Liver (tissue), 9 donors: ENCODE measurements around the gene EXOC4. TPM values are rescaled to one million over a fixed set of nuclear protein-coding genes. Genes with fewer than 3 reads are reported as not detected.

ENCODE experiments used
- DNase-seq: peaks from one replicate; pipeline ENCODE4 v3.0.0-alpha.2; 2017; ENCODE audit warnings: low spot score
- H3K27ac ChIP-seq, 2 donors: one replicate each; pipeline ENCODE4 v1.7.0; 2013; ENCODE audit warnings: inconsistent platforms in 2 of 2, low read length in 2 of 2, control low read depth in 1 of 2, low read depth in 1 of 2, mild to moderate bottlenecking in 1 of 2
- H3K27me3 ChIP-seq, 4 donors: one replicate each; pipeline versions ENCODE4 v1.6.1 to v1.7.0; 2013; ENCODE audit warnings: low read length in 3 of 4, inconsistent platforms in 1 of 4, mild to moderate bottlenecking in 1 of 4, moderate library complexity in 1 of 4; ENCODE audit not compliant: control insufficient read depth in 4 of 4, insufficient read depth in 4 of 4
- H3K36me3 ChIP-seq, 4 donors: one replicate each; pipeline versions ENCODE4 v1.6.1 to v1.7.0; 2013; ENCODE audit warnings: low read length in 3 of 4, mild to moderate bottlenecking in 3 of 4, low read depth in 1 of 4, moderate library complexity in 1 of 4; ENCODE audit not compliant: control insufficient read depth in 4 of 4, insufficient read depth in 3 of 4
- H3K4me1 ChIP-seq, 4 donors: one replicate each; pipeline versions ENCODE4 v1.6.1 to v1.7.0; 2013; ENCODE audit warnings: low read length in 3 of 4, mild to moderate bottlenecking in 3 of 4, moderate library complexity in 1 of 4; ENCODE audit not compliant: control insufficient read depth in 4 of 4, insufficient read depth in 4 of 4
- H3K4me3 ChIP-seq, 3 donors: one replicate each; pipeline versions ENCODE4 v1.6.1 to v1.7.0; 2013; ENCODE audit warnings: low read length in 3 of 3, control low read depth in 1 of 3, low read depth in 1 of 3, mild to moderate bottlenecking in 1 of 3
- H3K9ac ChIP-seq, 2 donors: one replicate each; pipeline ENCODE4 v1.7.0; 2013; ENCODE audit warnings: low read length in 2 of 2, mild to moderate bottlenecking in 2 of 2, moderate library complexity in 2 of 2, control low read depth in 1 of 2, low read depth in 1 of 2
- H3K9me3 ChIP-seq, 4 donors: one replicate each; pipeline versions ENCODE4 v1.6.1 to v1.7.0; 2013; ENCODE audit warnings: low read length in 3 of 4; ENCODE audit not compliant: control insufficient read depth in 4 of 4
- ATF3 ChIP-seq: IDR thresholded peaks from 2 replicates; pipeline ENCODE4 v1.6.1; 2016; ENCODE audit warnings: antibody characterized with exemption
- EGR1 ChIP-seq, 2 donors: IDR thresholded peaks; 2 replicates each; pipeline ENCODE4 v1.6.1; 2016 to 2018; ENCODE audit warnings: antibody characterized with exemption in 2 of 2, low read depth in 2 of 2
- FOXA1 ChIP-seq: IDR thresholded peaks from 2 replicates; pipeline ENCODE4 v1.6.1; 2016; ENCODE audit warnings: antibody characterized with exemption
- FOXA2 ChIP-seq: IDR thresholded peaks from 2 replicates; pipeline ENCODE4 v1.6.1; 2016; ENCODE audit warnings: antibody characterized with exemption
- HNF4A ChIP-seq, 2 donors: conservative IDR thresholded peaks; 2 replicates each; pipeline ENCODE4 v1.6.1; 2016; ENCODE audit warnings: antibody characterized with exemption in 2 of 2, mild to moderate bottlenecking in 2 of 2
- HNF4G ChIP-seq: IDR thresholded peaks from 2 replicates; pipeline ENCODE4 v1.6.1; 2016; ENCODE audit warnings: antibody characterized with exemption
- JUND ChIP-seq, 2 donors: IDR thresholded peaks; 2 replicates each; pipeline ENCODE4 v1.6.1; 2016; ENCODE audit warnings: antibody characterized with exemption in 2 of 2
- RAD21 ChIP-seq, 2 donors: IDR thresholded peaks; 2 replicates each; pipeline ENCODE4 v1.6.1; 2016; ENCODE audit warnings: antibody characterized with exemption in 2 of 2, mild to moderate bottlenecking in 2 of 2
- REST ChIP-seq: IDR thresholded peaks from 2 replicates; pipeline ENCODE4 v1.6.1; 2016; ENCODE audit warnings: antibody characterized with exemption, mild to moderate bottlenecking
- RXRA ChIP-seq, 2 donors: IDR thresholded peaks; 2 replicates each; pipeline ENCODE4 v1.6.1; 2017 to 2018; ENCODE audit warnings: antibody characterized with exemption in 2 of 2, mild to moderate bottlenecking in 1 of 2
- SP1 ChIP-seq: IDR thresholded peaks from 2 replicates; pipeline ENCODE4 v1.6.1; 2018; ENCODE audit warnings: antibody characterized with exemption, mild to moderate bottlenecking
- TAF1 ChIP-seq: conservative IDR thresholded peaks from 2 replicates; pipeline ENCODE4 v1.6.1; 2016; ENCODE audit warnings: antibody characterized with exemption, mild to moderate bottlenecking
- YY1 ChIP-seq: IDR thresholded peaks from 2 replicates; pipeline ENCODE4 v1.6.1; 2016; ENCODE audit warnings: antibody characterized with exemption, mild to moderate bottlenecking
- ZBTB33 ChIP-seq: IDR thresholded peaks from 2 replicates; pipeline ENCODE4 v1.6.1; 2016; ENCODE audit warnings: antibody characterized with exemption
- WGBS: extraction: QIAGEN DNeasy Blood & Tissue Kit; methylation state at CpG from one replicate; pipeline ENCODE4 v1.1.7; 2013; 5-methylcytosine and 5-hydroxymethylcytosine counted together
- polyA plus RNA-seq, 2 donors: library from polyadenylated mRNA; stranded (reverse) in 1 of 2; unstranded in 1 of 2; fragments of 200-250 nt in 1 of 2; fragments of >200 nt in 1 of 2; fragmentation: Nextera tagmentation in 1 of 2; extraction: Ambion mirVana in 1 of 2; gene quantifications; one replicate each; pipeline versions ENCODE4 v1.2.1 to v1.2.3, GENCODE V29; 2013 to 2015
- total RNA-seq, 2 donors: library from RNA; depleted of rRNA; stranded (reverse); fragments of >200 nt; gene quantifications; one replicate each; pipeline ENCODE4 v1.2.3, GENCODE V29; 2014
- TF ChIP-seq, protein P1 (sequence below): fragments of 150-350 bp; IDR thresholded peaks from 2 replicates; pipeline ENCODE4 v1.5.1; 2017; ENCODE audit warnings: improper control_type of control experiment, low read depth, low read length; ENCODE audit not compliant: missing input control
- TF ChIP-seq, protein P2 (sequence below): IDR thresholded peaks from 2 replicates; pipeline ENCODE4 v1.6.1; 2016; ENCODE audit warnings: antibody characterized with exemption
- donor health status: healthy.
- donor health status: healthy.
- donor health status: healthy.
- donor health status: healthy.
- donor health status: healthy.

Gene EXOC4
- total and polyA plus RNA-seq, 4 donors = 9.5 to 55.9 (median 23.6) TPM

GRCh38 chr7:133437544-133437943, 184.7 kb downstream of the EXOC4 start:
- DNase-seq = no peak

More at GRCh38 chr7:133437544-133437943, 184.7 kb downstream of the EXOC4 start:
- Histone ChIP-seq H3K27ac (no peak overlapping the region), H3K4me1 (no peaks in the 10 kb centered on the region), H3K27me3 (no peaks in the 10 kb centered on the region), H3K9ac (no peak overlapping the region), H3K4me3 (no peak overlapping the region), H3K9me3 (no peaks in the 10 kb centered on the region), H3K36me3 (no peaks in the 10 kb centered on the region)
- WGBS = 92% methylated on average over 4 of the region's 4 CpGs
- TF ChIP-seq EGR1 (IDR thresholded peaks at IDR 0.05; ENCODE audit: low read depth in 2 of 2) = no peak
- TF ChIP-seq YY1 = no peak
- TF ChIP-seq, protein P1, sequence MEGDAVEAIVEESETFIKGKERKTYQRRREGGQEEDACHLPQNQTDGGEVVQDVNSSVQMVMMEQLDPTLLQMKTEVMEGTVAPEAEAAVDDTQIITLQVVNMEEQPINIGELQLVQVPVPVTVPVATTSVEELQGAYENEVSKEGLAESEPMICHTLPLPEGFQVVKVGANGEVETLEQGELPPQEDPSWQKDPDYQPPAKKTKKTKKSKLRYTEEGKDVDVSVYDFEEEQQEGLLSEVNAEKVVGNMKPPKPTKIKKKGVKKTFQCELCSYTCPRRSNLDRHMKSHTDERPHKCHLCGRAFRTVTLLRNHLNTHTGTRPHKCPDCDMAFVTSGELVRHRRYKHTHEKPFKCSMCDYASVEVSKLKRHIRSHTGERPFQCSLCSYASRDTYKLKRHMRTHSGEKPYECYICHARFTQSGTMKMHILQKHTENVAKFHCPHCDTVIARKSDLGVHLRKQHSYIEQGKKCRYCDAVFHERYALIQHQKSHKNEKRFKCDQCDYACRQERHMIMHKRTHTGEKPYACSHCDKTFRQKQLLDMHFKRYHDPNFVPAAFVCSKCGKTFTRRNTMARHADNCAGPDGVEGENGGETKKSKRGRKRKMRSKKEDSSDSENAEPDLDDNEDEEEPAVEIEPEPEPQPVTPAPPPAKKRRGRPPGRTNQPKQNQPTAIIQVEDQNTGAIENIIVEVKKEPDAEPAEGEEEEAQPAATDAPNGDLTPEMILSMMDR = no peak
- TF ChIP-seq SP1 = no peak
- no peak for TF ChIP-seq FOXA2
- no peak for TF ChIP-seq ATF3
- no peak for TF ChIP-seq HNF4A (conservative IDR thresholded peaks at IDR 0.05)
- TF ChIP-seq ZBTB33 = no peak
- no peak for TF ChIP-seq RXRA (IDR thresholded peaks at IDR 0.05)
- TF ChIP-seq, protein P2, sequence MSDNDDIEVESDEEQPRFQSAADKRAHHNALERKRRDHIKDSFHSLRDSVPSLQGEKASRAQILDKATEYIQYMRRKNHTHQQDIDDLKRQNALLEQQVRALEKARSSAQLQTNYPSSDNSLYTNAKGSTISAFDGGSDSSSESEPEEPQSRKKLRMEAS = no peak
- TF ChIP-seq TAF1 = no peak
- TF ChIP-seq RAD21 (IDR thresholded peaks at IDR 0.05) = no peak
- TF ChIP-seq REST = no peak
- TF ChIP-seq FOXA1 = no peak
- TF ChIP-seq JUND (IDR thresholded peaks at IDR 0.05) = no peak
- no peak for TF ChIP-seq HNF4G
